RWPE1 (cell line): ENCODE measurements around the gene RARB.
A peak's percentile ranks its signal among the peaks of the same experiment; 100 is the strongest.

Source experiments
- CTCF ChIA-PET: fragments of 350-600 bp; sonication (Branson Sonifier 250); formaldehyde crosslinking; extraction: SDS; loops from one replicate; lab custom pipeline; 2021; lab: Yijun Ruan, JAX
- POLR2A ChIA-PET: fragments of 400-600 bp; formaldehyde crosslinking; extraction: SDS; loops from one replicate; lab custom pipeline; 2020; ENCODE audit warnings: antibody characterized with exemption; ENCODE audit not compliant: low non-redundant PET; lab: Yijun Ruan, JAX
- DNase-seq: peaks from one replicate; pipeline ENCODE4 v3.0.0; 2012; ENCODE audit warnings: low spot score
- H3K27ac ChIP-seq: fragments of 450-650 bp; 2 replicates; pipeline ENCODE4 v1.5.1; 2017
- TF ChIP-seq, protein P1 (sequence below): fragments of 450-650 bp; conservative IDR thresholded peaks from 2 replicates; pipeline ENCODE4 v1.5.1; 2017; ENCODE audit warnings: low read depth, mild to moderate bottlenecking

The RARB gene

DNA sequence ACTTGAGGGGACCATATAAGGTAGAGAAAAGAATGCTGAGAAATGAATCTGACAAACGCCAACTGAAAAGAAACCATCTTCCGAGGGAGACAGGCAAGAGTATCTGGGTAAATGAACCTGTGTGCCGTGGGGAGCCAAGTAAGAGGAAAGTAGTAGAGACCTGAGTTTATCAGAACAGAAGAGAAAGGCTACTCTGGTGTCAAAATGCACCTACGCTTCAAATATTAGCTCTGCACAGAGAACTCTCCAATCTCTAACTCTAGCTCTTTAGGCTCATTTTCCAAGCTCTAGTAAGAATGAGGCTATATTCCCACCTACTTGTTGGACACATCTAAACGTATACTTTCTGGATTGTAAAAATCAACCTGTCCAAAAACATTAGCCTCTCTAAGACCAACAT is 183.1 kb downstream of the RARB start:
- ChIA-PET CTCF (interaction anchor here (0.6 to 0.7 kb wide), 2 partner anchors 10 to 14 kb away, joined by 3 read pairs; no protein-coding TSS in a partner anchor), POLR2A (no interaction called here)
- H3K27ac ChIP-seq = no peak overlapping the region
- no peak for DNase-seq
- TF ChIP-seq, protein P1, sequence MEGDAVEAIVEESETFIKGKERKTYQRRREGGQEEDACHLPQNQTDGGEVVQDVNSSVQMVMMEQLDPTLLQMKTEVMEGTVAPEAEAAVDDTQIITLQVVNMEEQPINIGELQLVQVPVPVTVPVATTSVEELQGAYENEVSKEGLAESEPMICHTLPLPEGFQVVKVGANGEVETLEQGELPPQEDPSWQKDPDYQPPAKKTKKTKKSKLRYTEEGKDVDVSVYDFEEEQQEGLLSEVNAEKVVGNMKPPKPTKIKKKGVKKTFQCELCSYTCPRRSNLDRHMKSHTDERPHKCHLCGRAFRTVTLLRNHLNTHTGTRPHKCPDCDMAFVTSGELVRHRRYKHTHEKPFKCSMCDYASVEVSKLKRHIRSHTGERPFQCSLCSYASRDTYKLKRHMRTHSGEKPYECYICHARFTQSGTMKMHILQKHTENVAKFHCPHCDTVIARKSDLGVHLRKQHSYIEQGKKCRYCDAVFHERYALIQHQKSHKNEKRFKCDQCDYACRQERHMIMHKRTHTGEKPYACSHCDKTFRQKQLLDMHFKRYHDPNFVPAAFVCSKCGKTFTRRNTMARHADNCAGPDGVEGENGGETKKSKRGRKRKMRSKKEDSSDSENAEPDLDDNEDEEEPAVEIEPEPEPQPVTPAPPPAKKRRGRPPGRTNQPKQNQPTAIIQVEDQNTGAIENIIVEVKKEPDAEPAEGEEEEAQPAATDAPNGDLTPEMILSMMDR = no peak

- no peak overlapping the region for H3K27ac ChIP-seq
- ChIA-PET POLR2A (no interaction called here), CTCF (interaction anchor here (0.6 to 0.7 kb wide), 3 partner anchors 39 to 551 kb away, joined by 3 to 4 read pairs (median 3); no protein-coding TSS in a partner anchor)
- DNase-seq = peak; percentile 2
- TF ChIP-seq, protein P1 = no peak
These were observed 190.0 kb downstream of the RARB start for GRCh38 chr3:25618028-25618427.

- no peak for DNase-seq
- CTCF ChIA-PET = no interaction called here
- TF ChIP-seq, protein P1 = no peak
- no peak overlapping the region for H3K27ac ChIP-seq
- POLR2A ChIA-PET = no interaction called here
These were observed 191.3 kb downstream of the RARB start for GRCh38 chr3:25619382-25619781.

DNA sequence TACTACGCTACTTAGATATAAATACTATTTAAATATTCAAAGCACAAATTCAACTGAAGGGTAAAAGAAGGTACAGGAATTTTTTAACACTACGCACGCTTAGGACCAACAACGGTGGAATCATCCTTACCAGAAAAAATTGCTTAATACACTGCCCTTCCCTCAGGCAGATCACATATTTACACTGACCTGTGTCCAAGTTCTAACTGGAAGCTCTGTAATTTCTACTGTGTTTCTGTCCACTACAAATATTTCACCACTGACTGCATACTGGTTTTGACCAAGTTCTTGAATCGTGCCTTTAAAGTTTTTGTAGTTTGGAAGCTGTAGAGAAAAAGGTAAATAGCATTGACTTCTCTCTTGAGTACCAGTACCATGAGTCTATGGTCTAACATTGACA is 192.4 kb downstream of the RARB start:
- TF ChIP-seq, protein P1 = no peak
- CTCF ChIA-PET = interaction anchor here (0.6 kb wide), 2 partner anchors 8 to 9 kb away, joined by 3 read pairs; no protein-coding TSS in a partner anchor
- no peak for DNase-seq
- POLR2A ChIA-PET = no interaction called here
- no peak overlapping the region for H3K27ac ChIP-seq

GRCh38 chr3:25621087-25621486 is 193.0 kb downstream of the RARB start:
- CTCF ChIA-PET = interaction anchor here (0.6 to 0.7 kb wide), 2 partner anchors 10 to 625 kb away, joined by 3 read pairs; no protein-coding TSS in a partner anchor
- TF ChIP-seq, protein P1 = no peak
- POLR2A ChIA-PET = no interaction called here
- no peak overlapping the region for H3K27ac ChIP-seq
- peak; percentile 3 for DNase-seq

- CTCF ChIA-PET = no interaction called here
- POLR2A ChIA-PET = no interaction called here
- TF ChIP-seq, protein P1 = no peak
- no peak for DNase-seq
- H3K27ac ChIP-seq = no peak overlapping the region
These were observed 203.9 kb downstream of the RARB start for GRCh38 chr3:25631989-25632388.
